B cell (primary cell): ENCODE measurements around the gene LRRC36. TPM values are rescaled to one million over a fixed set of nuclear protein-coding genes. Genes with fewer than 3 reads are reported as not detected.

Experiments used
- ATAC-seq: fragments of 200-7000 bp; cut with Tn5 transposase; one replicate; pipeline ENCODE4 v1.10.0; 2021; ENCODE audit warnings: low read depth, mild to moderate bottlenecking, moderate number of reproducible peaks, moderate library complexity
- CTCF ChIA-PET: fragments of 350-600 bp; sonication (Branson Sonifier 250); formaldehyde crosslinking; loops from one replicate; lab custom pipeline; 2021; ENCODE audit warnings: antibody characterized with exemption, inconsistent platforms; lab: Charles Lee
- POLR2A ChIA-PET: fragments of 350-600 bp; sonication (Branson Sonifier 250); formaldehyde crosslinking; loops from one replicate; lab custom pipeline; 2021; ENCODE audit warnings: antibody characterized with exemption; lab: Charles Lee
- DNase-seq: peaks from one replicate; pipeline ENCODE4 v3.0.0; 2013
- H2AFZ ChIP-seq: 2 replicates; pipeline ENCODE4 v1.6.1; 2012; ENCODE audit warnings: mild to moderate bottlenecking, low read depth, low read length; ENCODE audit not compliant: insufficient read depth, poor library complexity, severe bottlenecking
- H3K27ac ChIP-seq, 2 donors: 1 replicate in 1 of 2; 2 replicates in 1 of 2; pipeline ENCODE4 v1.5.1; 2012 to 2013; ENCODE audit warnings: low read length in 2 of 2, mild to moderate bottlenecking in 2 of 2, moderate library complexity in 1 of 2
- H3K27me3 ChIP-seq, 4 experiments: fragments of 200-600 bp in 1 of 4; sonication (generic) in 1 of 4; replicated peaks in 1 of 4; 1 replicate in 2 of 4; 2 replicates in 2 of 4; pipeline versions ENCODE4 v1.6.1 to v1.7.0; 2013 to 2016; ENCODE audit warnings: low read length in 3 of 4, mild to moderate bottlenecking in 2 of 4, mixed read lengths in 1 of 4, moderate library complexity in 1 of 4; ENCODE audit not compliant: insufficient read depth in 4 of 4, control insufficient read depth in 3 of 4; ENCODE audit errors: control extremely low read depth in 1 of 4
- H3K36me3 ChIP-seq, 2 experiments: replicated peaks in 1 of 2; 1 replicate in 1 of 2; 2 replicates in 1 of 2; pipeline versions ENCODE4 v1.6.1 to v1.7.1; 2013; ENCODE audit warnings: low read length in 1 of 2; ENCODE audit not compliant: insufficient read depth in 2 of 2, control insufficient read depth in 1 of 2; ENCODE audit errors: control extremely low read depth in 1 of 2, extremely low read depth in 1 of 2
- H3K4me1 ChIP-seq, 2 donors: fragments of 200-600 bp in 1 of 2; sonication (generic) in 1 of 2; 1 replicate in 1 of 2; 2 replicates in 1 of 2; pipeline versions ENCODE4 v1.5.1 to v1.6.1; 2013 to 2017; ENCODE audit warnings: low read length in 2 of 2; ENCODE audit not compliant: control insufficient read depth in 2 of 2, insufficient read depth in 2 of 2
- H3K4me2 ChIP-seq: replicated peaks from 2 replicates; pipeline ENCODE3; 2012; ENCODE audit warnings: mild to moderate bottlenecking, low read depth, low read length; ENCODE audit not compliant: poor library complexity, severe bottlenecking
- H3K4me3 ChIP-seq, 5 experiments: fragments of 200-600 bp in 1 of 5; sonication (generic) in 1 of 5; 1 replicate in 3 of 5; 2 replicates in 2 of 5; pipeline versions ENCODE4 v1.5.1 to v1.7.0; 2011 to 2016; ENCODE audit warnings: low read length in 4 of 5, mild to moderate bottlenecking in 4 of 5, low read depth in 2 of 5, control low read depth in 1 of 5, moderate library complexity in 1 of 5; ENCODE audit not compliant: insufficient read depth in 1 of 5; ENCODE audit errors: control extremely low read depth in 1 of 5, extremely low read depth in 1 of 5
- H3K79me2 ChIP-seq: fragments of 200-600 bp; sonication (generic); one replicate; pipeline ENCODE4 v1.6.0; 2016; ENCODE audit warnings: low read length; ENCODE audit not compliant: control insufficient read depth, insufficient read depth
- H3K9ac ChIP-seq: fragments of 200-600 bp; sonication (generic); 2 replicates; pipeline ENCODE4 v1.6.1; 2017; ENCODE audit warnings: mild to moderate bottlenecking, low read length, moderate library complexity
- H3K9me3 ChIP-seq, 3 donors: one replicate each; pipeline versions ENCODE4 v1.6.1 to v1.7.1; 2013; ENCODE audit warnings: low read length in 2 of 3; ENCODE audit not compliant: control insufficient read depth in 2 of 3, insufficient read depth in 1 of 3; ENCODE audit errors: control extremely low read depth in 1 of 3
- H4K20me1 ChIP-seq: 2 replicates; pipeline ENCODE4 v1.6.0; 2012; ENCODE audit warnings: mild to moderate bottlenecking, low read length; ENCODE audit not compliant: insufficient read depth, control insufficient read depth, poor library complexity, severe bottlenecking
- H3K27ac Mint-ChIP-seq: one replicate; pipeline ENCODE4 v1.8.0; 2021; ENCODE audit warnings: mixed read lengths
- H3K27me3 Mint-ChIP-seq: one replicate; pipeline ENCODE4 v1.8.0; 2021; ENCODE audit warnings: mixed read lengths
- H3K4me1 Mint-ChIP-seq: one replicate; pipeline ENCODE4 v1.8.0; 2021; ENCODE audit warnings: mixed read lengths
- H3K4me3 Mint-ChIP-seq: one replicate; pipeline ENCODE4 v1.8.0; 2021; ENCODE audit warnings: mixed read lengths
- H3K9me3 Mint-ChIP-seq: one replicate; pipeline ENCODE4 v1.8.0; 2022; ENCODE audit warnings: mixed read lengths; ENCODE audit not compliant: insufficient read depth
- EZH2 ChIP-seq: IDR thresholded peaks from 2 replicates; pipeline ENCODE4 v1.6.1; 2012; ENCODE audit warnings: borderline replicate concordance, low read depth, mild to moderate bottlenecking, moderate library complexity, low read length; ENCODE audit not compliant: insufficient read depth, poor library complexity, severe bottlenecking
- WGBS: methylation state at CpG from one replicate; pipeline ENCODE4 v1.1.5; 2013; ENCODE audit warnings: missing lambda C conversion rate; ENCODE audit not compliant: insufficient coverage; 5-methylcytosine and 5-hydroxymethylcytosine counted together
- intact Hi-C: fragments of 100-400 bp; cut with micrococcal nuclease; formaldehyde crosslinking; loops from one replicate; pipeline ENCODE4 v1.10.0; 2022
- polyA plus RNA-seq: library from polyadenylated mRNA; depleted of rRNA; stranded (reverse); fragments of >200 nt; gene quantifications from 2 replicates; pipeline ENCODE4 v1.2.3, GENCODE V29; 2012
- total RNA-seq, 2 donors: library from RNA; stranded (reverse); fragments of 120-200 nt in 1 of 2; gene quantifications; 1 replicate in 1 of 2; 2 replicates in 1 of 2; pipeline versions ENCODE4 v1.2.3 to v1.2.4, GENCODE V29; 2013 to 2022
- TF ChIP-seq, protein P1 (sequence below): fragments of 200-600 bp; IDR thresholded peaks from one replicate; pipeline ENCODE4 v1.8.0; 2022; ENCODE audit warnings: antibody characterized with exemption, mild to moderate bottlenecking

LRRC36 gene
- total and polyA plus RNA-seq, 2 donors (not counting 1 experiment from before 2014, with no cell fraction given) = 0.98 TPM; not detected in 1

DNA sequence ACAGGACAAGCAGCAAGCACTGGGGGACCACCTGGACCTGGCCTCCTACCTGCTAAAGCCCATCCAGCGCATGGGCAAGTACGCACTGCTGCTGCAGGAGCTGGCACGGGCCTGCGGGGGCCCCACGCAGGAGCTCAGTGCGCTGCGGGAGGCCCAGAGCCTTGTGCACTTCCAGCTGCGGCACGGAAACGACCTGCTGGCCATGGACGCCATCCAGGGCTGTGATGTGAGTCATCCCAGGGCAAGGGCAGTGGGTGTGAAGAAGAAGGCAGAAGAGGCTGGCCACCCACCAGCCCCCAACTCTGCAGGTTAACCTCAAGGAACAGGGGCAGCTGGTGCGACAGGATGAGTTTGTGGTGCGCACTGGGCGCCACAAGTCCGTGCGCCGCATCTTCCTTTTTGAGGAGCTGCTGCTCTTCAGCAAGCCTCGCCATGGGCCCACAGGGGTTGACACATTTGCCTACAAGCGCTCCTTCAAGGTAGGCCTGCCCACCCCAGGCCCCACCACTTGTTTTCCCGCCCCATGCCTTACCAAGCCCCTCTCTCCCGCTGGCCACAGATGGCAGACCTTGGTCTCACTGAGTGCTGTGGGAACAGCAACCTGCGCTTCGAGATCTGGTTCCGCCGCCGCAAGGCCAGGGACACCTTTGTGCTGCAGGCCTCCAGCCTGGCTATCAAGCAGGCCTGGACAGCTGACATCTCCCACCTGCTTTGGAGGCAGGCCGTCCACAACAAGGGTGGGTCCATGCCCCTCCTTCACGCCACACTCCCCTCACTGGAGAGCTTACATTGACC lies 40.0 kb upstream of the LRRC36 start:
- Histone ChIP-seq H3K27me3 (no peaks in the 10 kb centered on the region), H2AFZ (no peak overlapping the region), H4K20me1 (no peaks in the 10 kb centered on the region), H3K4me3 (no peak overlapping the region), H3K79me2 (no peaks in the 10 kb centered on the region), H3K27ac (no peak overlapping the region), H3K36me3 (no peaks in the 10 kb centered on the region), H3K9me3 (no peaks in the 10 kb centered on the region), H3K9ac (no peak overlapping the region), H3K4me1 (no peaks in the 10 kb centered on the region), H3K4me2 (no peak overlapping the region)
- no peak for DNase-seq
- Mint-ChIP-seq H3K4me3 (no peak overlapping the region), H3K4me1 (no peaks in the 10 kb centered on the region), H3K27ac (no peak overlapping the region), H3K9me3 (no peaks in the 10 kb centered on the region), H3K27me3 (no peaks in the 10 kb centered on the region)
- intact Hi-C loops = no loop called here
- no peak for ATAC-seq
- 95% methylated on average over 27 of the region's 28 CpGs for WGBS
- ChIA-PET CTCF (interaction anchor here (1.6 kb wide), 1 partner anchor 8 kb away, joined by 3 read pairs; no protein-coding TSS in a partner anchor), POLR2A (no interaction called here)
- no peak for TF ChIP-seq EZH2
- TF ChIP-seq, protein P1, sequence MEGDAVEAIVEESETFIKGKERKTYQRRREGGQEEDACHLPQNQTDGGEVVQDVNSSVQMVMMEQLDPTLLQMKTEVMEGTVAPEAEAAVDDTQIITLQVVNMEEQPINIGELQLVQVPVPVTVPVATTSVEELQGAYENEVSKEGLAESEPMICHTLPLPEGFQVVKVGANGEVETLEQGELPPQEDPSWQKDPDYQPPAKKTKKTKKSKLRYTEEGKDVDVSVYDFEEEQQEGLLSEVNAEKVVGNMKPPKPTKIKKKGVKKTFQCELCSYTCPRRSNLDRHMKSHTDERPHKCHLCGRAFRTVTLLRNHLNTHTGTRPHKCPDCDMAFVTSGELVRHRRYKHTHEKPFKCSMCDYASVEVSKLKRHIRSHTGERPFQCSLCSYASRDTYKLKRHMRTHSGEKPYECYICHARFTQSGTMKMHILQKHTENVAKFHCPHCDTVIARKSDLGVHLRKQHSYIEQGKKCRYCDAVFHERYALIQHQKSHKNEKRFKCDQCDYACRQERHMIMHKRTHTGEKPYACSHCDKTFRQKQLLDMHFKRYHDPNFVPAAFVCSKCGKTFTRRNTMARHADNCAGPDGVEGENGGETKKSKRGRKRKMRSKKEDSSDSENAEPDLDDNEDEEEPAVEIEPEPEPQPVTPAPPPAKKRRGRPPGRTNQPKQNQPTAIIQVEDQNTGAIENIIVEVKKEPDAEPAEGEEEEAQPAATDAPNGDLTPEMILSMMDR = no peak

DNA sequence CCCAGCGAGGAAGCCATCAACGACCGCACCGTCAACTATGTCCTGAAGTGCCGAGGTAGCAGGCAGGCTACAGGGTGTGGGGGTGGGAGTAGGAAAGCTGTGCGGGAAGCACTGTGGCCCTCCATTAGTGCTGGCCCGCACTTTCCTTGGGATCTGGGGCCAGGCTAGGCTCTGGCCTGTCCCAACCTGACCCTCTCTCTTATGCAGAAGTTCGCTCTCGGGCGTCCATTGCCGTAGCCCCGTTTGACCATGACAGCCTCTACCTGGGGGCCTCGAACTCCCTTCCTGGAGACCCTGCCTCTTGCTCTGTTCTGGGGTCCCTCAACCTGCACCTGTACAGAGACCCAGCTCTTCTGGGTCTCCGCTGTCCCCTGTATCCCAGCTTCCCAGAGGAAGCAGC lies 38.7 kb upstream of the LRRC36 start:
- no peaks in the 10 kb centered on the region for H3K27me3 Mint-ChIP-seq
- Histone ChIP-seq H3K9ac (no peak overlapping the region), H3K27me3 (no peaks in the 10 kb centered on the region), H3K79me2 (no peaks in the 10 kb centered on the region), H3K4me1 (no peaks in the 10 kb centered on the region), H2AFZ (no peak overlapping the region), H4K20me1 (no peaks in the 10 kb centered on the region), H3K36me3 (no peaks in the 10 kb centered on the region), H3K4me3 (no peak overlapping the region), H3K4me2 (no peak overlapping the region), H3K9me3 (no peaks in the 10 kb centered on the region), H3K27ac (no peak overlapping the region)
- no peak for ATAC-seq
- H3K9me3 Mint-ChIP-seq = no peaks in the 10 kb centered on the region
- H3K4me1 Mint-ChIP-seq = no peaks in the 10 kb centered on the region
- intact Hi-C loops = no loop called here
- CTCF ChIA-PET = interaction anchor here (1.0 to 1.6 kb wide), 2 partner anchors 9 to 62 kb away, joined by 3 read pairs; no protein-coding TSS in a partner anchor
- no peak for DNase-seq
- no peak overlapping the region for H3K4me3 Mint-ChIP-seq
- TF ChIP-seq, protein P1 = no peak
- no peak for TF ChIP-seq EZH2
- 92% methylated on average over 14 of the region's 14 CpGs for WGBS
- POLR2A ChIA-PET = no interaction called here
- H3K27ac Mint-ChIP-seq = no peak overlapping the region
